NT2/D1 (cell line): Measurements from ENCODE around the gene SKIDA1.

Experiments used
- SUZ12 ChIP-seq: IDR thresholded peaks from 2 replicates; pipeline ENCODE4 v1.6.1; 2011; ENCODE audit not compliant: insufficient read length, insufficient read depth; ENCODE audit errors: extremely low read depth
- ZNF274 ChIP-seq: IDR thresholded peaks from 2 replicates; pipeline ENCODE4 v1.6.1; 2011; ENCODE audit warnings: mild to moderate bottlenecking, low read depth, low read length

DNA sequence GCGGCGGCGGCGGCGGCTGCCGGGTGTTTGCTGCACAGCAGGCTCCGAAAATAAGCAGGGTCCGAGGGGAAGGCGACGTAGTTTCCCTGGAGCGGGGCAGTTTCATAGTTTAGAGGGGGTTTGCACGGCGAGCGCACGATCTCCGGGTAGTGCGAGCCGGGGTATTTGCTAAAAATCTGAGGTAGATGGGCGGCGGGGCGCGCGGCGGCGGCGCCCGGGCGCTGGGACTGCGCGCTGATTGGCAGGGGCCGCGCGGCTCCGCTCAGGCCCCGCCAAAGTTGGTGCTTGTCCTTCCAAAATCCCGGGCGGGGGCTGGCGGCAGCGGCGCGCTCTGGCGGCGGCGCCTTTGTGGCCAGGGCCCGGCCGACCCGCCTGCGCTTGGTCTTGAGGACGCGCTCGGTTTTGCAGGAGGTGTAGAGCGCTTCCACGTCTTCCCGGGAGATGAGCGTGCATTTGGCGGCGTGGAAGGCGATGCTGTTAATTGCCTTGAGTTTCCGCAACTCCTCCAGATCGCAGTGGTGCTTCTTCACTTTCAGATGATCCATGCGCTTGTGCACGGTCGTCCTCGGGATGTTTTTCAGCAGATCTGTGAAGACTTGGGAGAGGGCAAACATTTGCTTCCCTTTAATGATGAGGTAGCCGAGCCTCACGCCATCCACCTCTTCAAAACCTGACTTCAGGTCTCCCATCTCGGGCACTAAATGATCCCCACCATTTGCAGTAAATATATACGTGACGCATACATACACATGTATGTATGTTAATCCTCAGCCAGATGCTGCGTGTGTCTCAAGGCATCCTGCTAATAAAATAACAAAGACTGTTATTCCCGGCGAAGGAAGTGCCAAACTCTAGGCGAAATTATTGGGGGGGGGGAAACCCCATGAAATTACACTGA lies 8.1 kb downstream of the SKIDA1 start:
- TF ChIP-seq SUZ12 (no peak), ZNF274 (no peak)
